Dendritic cell treated with granulocyte-macrophage colony-stimulating factor and Interleukin-4, amounts not matched to agents 40 ng/mL and 50 ng/mL, for 4 days (primary cell): ENCODE results near the gene KDR.
A peak's percentile ranks its signal among the peaks of the same experiment; 100 is the strongest.

ENCODE experiments used
- H3K27ac Mint-ChIP-seq: one replicate; pipeline ENCODE4 v1.8.0; 2022; ENCODE audit warnings: mild to moderate bottlenecking, mixed read lengths
- H3K27me3 Mint-ChIP-seq: one replicate; pipeline ENCODE4 v1.8.0; 2022; ENCODE audit warnings: mild to moderate bottlenecking, mixed read lengths
- H3K36me3 Mint-ChIP-seq: one replicate; pipeline ENCODE4 v1.8.0; 2022; ENCODE audit warnings: low read depth, mixed read lengths
- H3K4me1 Mint-ChIP-seq: one replicate; pipeline ENCODE4 v1.8.0; 2022; ENCODE audit warnings: low read depth, mixed read lengths
- H3K4me3 Mint-ChIP-seq: one replicate; pipeline ENCODE4 v1.8.0; 2022; ENCODE audit warnings: mild to moderate bottlenecking, moderate library complexity, mixed read lengths
- H3K9me3 Mint-ChIP-seq: one replicate; pipeline ENCODE4 v1.8.0; 2022; ENCODE audit warnings: mixed read lengths
- intact Hi-C: fragments of 100-400 bp; cut with micrococcal nuclease; formaldehyde crosslinking; loops from one replicate; pipeline ENCODE4 v1.15.0; 2022

Gene KDR

DNA sequence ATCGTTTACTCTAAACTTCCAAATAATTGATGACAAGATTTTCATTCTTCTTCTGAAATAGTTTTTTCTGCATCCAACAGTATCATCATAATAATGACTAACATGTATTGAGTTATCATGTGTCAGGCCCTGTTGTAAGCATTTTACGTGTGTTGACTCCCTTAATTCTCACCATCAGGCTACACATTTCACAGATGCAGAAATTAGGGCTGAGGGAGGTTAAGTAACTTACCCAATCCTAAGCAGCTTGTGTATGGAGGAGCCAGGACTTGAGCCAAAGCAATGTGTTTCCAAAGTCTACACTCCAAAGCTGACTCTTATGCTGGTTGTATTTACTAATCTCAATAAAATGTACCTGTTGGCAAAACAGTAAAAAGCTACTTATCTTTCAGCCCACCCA is 11.2 kb upstream of the KDR start:
- Mint-ChIP-seq H3K36me3 (no peaks in the 10 kb centered on the region), H3K27ac (no peak overlapping the region), H3K9me3 (no peaks in the 10 kb centered on the region), H3K27me3 (peaks cover 4% of the 10 kb centered on the region), H3K4me1 (no peaks in the 10 kb centered on the region), H3K4me3 (no peak overlapping the region)
- intact Hi-C loops = no loop called here

DNA sequence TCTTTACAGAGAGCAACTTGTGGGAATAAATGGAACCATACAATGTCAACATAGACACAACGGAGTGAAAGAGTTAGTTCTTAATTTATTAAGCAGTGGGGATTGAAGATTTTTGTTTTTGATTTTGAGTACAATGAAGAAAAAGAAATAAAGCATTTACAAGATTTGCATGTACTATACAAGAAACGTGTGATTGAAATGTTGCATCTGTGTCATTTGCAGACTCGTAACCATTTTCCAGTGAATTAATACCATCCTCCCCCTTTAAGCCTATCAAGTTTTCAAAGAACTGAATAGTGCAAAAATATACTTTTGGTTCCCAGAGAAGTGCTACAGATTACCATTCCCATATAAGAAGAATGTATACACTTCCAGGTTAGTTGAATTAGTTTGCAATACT is 8.6 kb upstream of the KDR start:
- H3K4me3 Mint-ChIP-seq = no peak overlapping the region
- no peaks in the 10 kb centered on the region for H3K36me3 Mint-ChIP-seq
- no peak overlapping the region for H3K27ac Mint-ChIP-seq
- H3K9me3 Mint-ChIP-seq = no peaks in the 10 kb centered on the region
- intact Hi-C loops = no loop called here
- H3K4me1 Mint-ChIP-seq = no peaks in the 10 kb centered on the region
- peaks cover 4% of the 10 kb centered on the region for H3K27me3 Mint-ChIP-seq

DNA sequence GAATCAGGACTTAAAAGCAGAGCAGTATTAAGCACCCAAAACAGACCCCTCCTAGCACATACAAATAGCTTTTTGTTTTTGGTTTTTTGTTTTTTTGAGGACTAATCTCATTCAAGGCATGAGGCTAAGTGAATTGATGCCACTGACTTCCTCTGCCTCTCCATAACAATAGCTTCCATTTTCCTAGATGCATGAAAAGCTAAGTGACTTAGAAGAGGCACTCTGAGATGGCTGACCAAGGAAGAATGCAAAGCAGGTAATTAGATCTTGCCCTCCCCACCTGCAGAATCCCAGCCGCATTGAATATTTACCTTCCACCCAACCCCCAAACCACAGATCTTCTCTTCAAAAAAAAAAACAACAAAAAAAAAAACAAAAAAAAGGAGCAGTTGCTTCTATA is 7.4 kb upstream of the KDR start:
- Mint-ChIP-seq H3K27ac (no peak overlapping the region), H3K4me3 (no peak overlapping the region), H3K36me3 (no peaks in the 10 kb centered on the region), H3K4me1 (no peaks in the 10 kb centered on the region), H3K27me3 (peaks cover 8% of the 10 kb centered on the region), H3K9me3 (no peaks in the 10 kb centered on the region)
- intact Hi-C loops = no loop called here

DNA sequence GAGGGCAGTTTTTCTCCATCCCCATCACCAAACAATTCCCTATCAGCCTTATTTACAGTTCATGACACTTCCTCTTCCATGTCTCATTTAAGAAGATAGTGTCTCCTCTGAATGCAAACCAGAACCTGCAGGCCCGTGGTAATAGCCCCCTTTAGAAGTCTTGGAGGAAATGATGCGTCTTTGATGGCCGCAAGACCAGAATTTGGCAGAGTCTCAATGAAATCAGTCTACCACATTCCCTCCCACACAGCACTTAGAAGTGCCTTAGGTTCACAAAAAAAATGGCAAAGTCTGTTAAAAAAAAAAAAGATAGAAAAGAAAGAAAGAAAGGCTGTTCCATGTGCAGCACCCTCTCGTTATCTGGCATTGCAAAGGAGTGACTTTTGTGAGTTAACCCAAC is 2.1 kb upstream of the KDR start:
- Mint-ChIP-seq H3K4me1 (peaks cover 15% of the 10 kb centered on the region), H3K9me3 (no peaks in the 10 kb centered on the region), H3K27me3 (peaks cover 51% of the 10 kb centered on the region), H3K36me3 (no peaks in the 10 kb centered on the region), H3K4me3 (no peak overlapping the region), H3K27ac (no peak overlapping the region)
- intact Hi-C loops = no loop called here

DNA sequence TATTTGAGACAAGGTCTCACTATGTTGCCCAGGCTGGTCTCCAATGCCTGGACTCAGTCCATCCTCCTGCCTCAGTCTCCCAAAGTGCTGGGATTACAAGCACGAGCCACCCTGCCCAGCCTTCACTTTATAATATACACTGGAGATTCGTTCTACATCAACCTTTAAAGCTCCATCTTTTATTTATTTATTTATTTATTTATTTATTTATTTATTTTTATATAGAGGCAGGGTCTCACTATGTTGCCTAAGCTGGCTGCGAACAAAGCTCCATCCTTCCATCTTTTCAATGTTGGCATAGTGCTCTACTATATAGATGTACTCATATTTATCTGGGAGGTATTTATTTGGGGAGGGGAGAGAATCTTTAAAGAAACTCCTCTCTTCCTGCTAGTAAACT is 1.7 kb upstream of the KDR start:
- intact Hi-C loops = no loop called here

DNA sequence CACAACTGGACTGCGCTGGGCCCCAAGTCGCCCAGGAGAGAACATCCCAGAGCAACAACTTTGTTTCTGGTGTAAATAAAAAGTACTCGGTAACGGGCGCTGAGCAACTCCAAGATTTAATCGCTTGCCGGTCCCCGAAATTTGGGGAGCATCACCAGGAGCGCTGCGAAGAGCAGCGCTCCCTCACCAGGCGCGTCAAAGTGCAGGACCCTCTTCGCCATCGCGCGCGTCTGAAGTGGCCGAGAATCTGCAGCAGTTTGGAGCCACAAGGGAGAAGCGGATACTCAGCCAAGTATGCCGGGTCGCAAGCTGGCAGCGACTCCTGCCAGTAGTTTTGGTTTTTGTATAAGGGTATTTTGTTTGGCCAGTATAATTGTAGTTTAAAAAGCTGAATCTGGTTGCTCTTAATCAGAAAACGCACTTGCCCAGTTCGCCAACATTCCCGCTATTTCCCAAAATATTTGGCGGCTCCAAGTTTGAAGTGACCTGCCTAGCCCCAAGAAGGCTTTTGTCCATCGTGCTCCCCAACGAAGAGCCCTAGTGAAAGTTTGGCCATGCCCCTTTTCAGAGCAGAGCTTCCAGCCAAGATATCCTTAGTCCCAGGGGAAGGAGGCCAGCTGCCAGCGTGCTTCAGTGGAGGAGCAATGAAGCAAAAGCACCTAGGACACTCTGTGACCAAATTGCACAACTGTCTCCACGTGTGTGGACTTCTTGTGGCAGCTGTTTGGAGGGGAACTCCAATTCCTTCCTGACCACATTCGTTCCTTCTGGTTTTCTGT is 557 bp upstream of the KDR start:
- Mint-ChIP-seq H3K27ac (no peak overlapping the region), H3K36me3 (no peaks in the 10 kb centered on the region), H3K27me3 (peaks cover 51% of the 10 kb centered on the region), H3K9me3 (no peaks in the 10 kb centered on the region), H3K4me3 (peak overlapping the region; percentile 47), H3K4me1 (peaks cover 15% of the 10 kb centered on the region)
- intact Hi-C loops = no loop called here

More for the DNA sequence above, 1.7 kb upstream of the KDR start:
- peaks cover 15% of the 10 kb centered on the region for H3K4me1 Mint-ChIP-seq
- peaks cover 51% of the 10 kb centered on the region for H3K27me3 Mint-ChIP-seq
- no peaks in the 10 kb centered on the region for H3K9me3 Mint-ChIP-seq
- no peaks in the 10 kb centered on the region for H3K36me3 Mint-ChIP-seq
- H3K4me3 Mint-ChIP-seq = no peak overlapping the region
- H3K27ac Mint-ChIP-seq = no peak overlapping the region

DNA sequence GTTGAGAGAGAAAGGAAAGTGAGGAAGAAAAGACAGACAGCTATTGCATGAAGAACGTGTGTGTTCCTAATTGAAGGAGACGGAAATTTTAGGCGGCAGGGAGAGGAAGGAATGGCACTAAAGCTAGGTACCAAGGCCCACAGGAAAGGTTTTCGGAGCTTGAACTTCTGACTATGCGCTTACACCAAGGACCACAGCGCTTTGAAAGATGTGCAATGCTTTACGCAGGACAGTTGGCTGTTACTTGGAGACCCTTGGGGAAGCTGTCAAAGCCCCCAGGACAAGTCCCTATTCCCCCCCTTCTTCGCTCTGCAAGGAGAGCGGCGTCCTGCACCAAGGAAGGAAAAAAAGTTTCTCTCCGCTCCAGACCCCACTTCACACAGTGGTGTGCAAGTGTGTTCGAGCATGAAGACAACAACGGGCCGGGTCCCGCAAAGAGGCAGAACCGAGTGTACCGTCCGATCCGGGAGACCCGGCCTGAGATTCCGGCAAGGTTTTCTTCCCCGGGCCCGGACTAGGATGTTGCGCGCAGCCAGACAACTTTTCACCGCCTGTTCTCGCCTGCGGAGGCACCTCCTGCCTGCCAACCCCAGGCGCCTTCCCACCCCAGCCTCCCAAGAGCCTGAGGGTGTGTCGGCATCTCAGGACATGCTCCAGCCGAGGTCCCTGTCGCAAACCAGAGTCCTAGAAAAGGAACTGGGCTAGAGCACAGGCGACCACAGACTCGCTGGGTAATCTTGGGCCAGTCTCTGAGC is 896 bp downstream of the KDR start:
- Mint-ChIP-seq H3K27me3 (peaks cover 51% of the 10 kb centered on the region), H3K36me3 (no peaks in the 10 kb centered on the region), H3K4me1 (peaks cover 15% of the 10 kb centered on the region), H3K4me3 (no peak overlapping the region), H3K9me3 (no peaks in the 10 kb centered on the region), H3K27ac (no peak overlapping the region)
- intact Hi-C loops = no loop called here

DNA sequence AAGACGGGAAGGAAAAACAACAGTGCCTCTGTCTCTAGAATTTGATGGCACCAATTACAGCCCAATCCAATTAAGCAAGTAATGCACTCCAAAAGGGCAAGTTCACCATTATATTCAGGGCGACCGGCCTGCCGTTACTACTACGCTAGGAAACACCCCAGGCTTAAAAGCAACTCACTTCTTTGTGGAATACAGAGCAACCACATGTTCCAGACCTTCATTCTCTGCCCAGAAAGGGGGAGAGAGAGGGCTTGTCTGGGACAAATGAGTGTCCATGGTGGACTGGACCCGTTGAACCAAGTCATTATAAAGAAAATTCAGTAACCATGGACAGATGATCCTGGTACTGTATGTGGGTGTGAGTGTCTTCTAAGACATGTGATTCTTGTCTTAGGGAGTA is 1.6 kb downstream of the KDR start:
- Mint-ChIP-seq H3K4me3 (no peak overlapping the region), H3K4me1 (peaks cover 15% of the 10 kb centered on the region), H3K36me3 (no peaks in the 10 kb centered on the region), H3K27ac (no peak overlapping the region), H3K27me3 (peaks cover 51% of the 10 kb centered on the region), H3K9me3 (no peaks in the 10 kb centered on the region)
- intact Hi-C loops = no loop called here

DNA sequence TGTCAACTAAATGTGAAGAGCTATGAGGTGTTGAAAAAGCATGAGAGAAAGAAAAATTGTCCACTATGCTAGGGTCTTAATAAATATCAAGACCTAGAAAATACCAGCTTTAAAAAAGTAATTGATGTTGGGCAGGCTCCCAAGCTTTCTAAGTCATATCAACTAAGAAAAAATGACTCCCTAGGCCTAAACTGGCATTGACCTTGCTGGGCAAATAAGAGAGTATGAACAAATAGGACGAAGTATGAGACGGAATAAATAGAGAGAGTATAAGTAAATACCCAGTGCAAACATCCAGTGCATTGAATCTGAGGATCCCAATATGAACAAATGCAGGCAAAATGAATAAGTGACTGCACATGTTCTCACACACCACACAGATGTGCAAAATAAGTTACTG is 3.2 kb downstream of the KDR start:
- H3K36me3 Mint-ChIP-seq = no peaks in the 10 kb centered on the region
- H3K27me3 Mint-ChIP-seq = peaks cover 41% of the 10 kb centered on the region
- H3K27ac Mint-ChIP-seq = no peak overlapping the region
- no peaks in the 10 kb centered on the region for H3K9me3 Mint-ChIP-seq
- H3K4me1 Mint-ChIP-seq = peaks cover 15% of the 10 kb centered on the region
- intact Hi-C loops = no loop called here
- H3K4me3 Mint-ChIP-seq = no peak overlapping the region

DNA sequence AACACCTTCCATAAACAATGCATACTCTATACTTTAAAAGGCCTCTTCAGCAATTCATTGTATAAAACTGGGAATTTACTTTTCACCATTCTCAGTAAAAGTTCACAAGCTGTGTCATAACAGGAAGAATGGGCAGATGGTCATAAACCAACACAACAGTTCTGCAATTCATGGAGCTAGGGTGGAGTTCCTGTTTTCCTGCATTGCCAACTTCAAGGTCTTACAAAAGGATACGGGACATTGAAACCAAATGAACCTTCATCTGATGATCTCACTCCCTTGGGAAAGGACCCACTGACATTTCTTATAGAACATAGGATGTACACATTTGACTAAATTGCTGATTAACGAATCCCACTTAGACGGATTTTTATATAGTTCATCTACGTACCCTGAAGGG is 4.1 kb downstream of the KDR start:
- intact Hi-C loops = no loop called here
- H3K27ac Mint-ChIP-seq = no peak overlapping the region
- H3K36me3 Mint-ChIP-seq = no peaks in the 10 kb centered on the region
- no peaks in the 10 kb centered on the region for H3K9me3 Mint-ChIP-seq
- peaks cover 33% of the 10 kb centered on the region for H3K27me3 Mint-ChIP-seq
- H3K4me1 Mint-ChIP-seq = peaks cover 15% of the 10 kb centered on the region
- H3K4me3 Mint-ChIP-seq = no peak overlapping the region

DNA sequence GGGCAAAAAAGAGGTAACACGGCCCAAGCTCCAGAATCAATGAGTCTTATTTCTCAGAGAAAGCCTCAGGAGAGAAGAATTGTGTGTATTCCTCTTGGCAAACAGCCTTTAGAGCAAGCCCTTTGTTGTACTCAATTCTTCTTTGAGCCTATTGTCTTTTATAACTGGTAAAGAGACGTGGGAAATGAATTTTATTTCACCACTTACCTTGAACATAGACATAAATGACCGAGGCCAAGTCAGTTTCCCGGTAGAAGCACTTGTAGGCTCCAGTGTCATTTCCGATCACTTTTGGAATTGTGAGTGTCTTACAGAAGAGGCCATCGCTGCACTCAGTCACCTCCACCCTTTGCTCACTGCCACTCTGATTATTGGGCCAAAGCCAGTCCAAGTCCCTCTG is 7.0 kb downstream of the KDR start:
- intact Hi-C loops = no loop called here
- Mint-ChIP-seq H3K27me3 (peaks cover 4% of the 10 kb centered on the region), H3K27ac (no peak overlapping the region), H3K36me3 (no peaks in the 10 kb centered on the region), H3K9me3 (no peaks in the 10 kb centered on the region), H3K4me3 (no peak overlapping the region), H3K4me1 (no peaks in the 10 kb centered on the region)

DNA sequence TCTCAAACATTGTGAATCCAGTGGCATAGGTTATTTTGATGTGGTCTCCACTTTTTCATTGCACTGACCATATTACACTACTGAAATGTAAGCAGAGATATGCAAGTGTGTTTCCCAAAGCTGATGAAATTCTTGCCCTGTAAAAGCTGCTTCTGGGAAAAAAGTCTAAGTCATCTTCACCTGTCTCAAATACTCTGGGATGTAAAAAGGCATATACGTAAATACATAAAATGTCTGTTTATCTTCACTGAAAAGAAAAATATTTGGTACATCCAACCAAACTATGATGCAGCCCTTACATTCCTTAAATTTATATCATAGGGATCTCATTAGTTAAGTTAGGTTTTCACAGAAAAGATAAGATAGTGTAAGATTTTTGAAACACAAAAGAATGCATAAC is 7.9 kb downstream of the KDR start:
- Mint-ChIP-seq H3K27me3 (no peaks in the 10 kb centered on the region), H3K27ac (no peak overlapping the region), H3K36me3 (no peaks in the 10 kb centered on the region), H3K4me1 (no peaks in the 10 kb centered on the region), H3K4me3 (no peak overlapping the region), H3K9me3 (no peaks in the 10 kb centered on the region)
- intact Hi-C loops = no loop called here

DNA sequence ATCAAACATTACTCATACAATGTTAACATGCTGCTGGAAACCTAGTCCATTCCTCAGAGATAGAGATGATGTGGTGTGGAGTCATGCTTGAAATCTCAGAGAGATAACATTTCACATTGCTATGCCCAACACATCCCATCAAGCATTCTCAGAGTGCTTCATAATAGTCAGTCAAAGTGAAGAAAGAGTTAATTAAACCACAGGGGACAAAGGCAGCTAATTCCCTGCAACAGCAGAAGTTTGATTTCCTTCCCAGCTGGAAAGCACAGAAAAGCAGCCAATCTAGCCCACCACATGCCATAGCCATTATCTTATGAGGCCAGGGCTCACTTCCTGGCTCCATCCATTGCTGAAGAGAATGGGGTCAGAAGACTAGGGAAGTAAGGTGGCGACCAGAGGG is 8.9 kb downstream of the KDR start:
- Mint-ChIP-seq H3K27ac (no peak overlapping the region), H3K9me3 (no peaks in the 10 kb centered on the region), H3K4me1 (no peaks in the 10 kb centered on the region), H3K27me3 (no peaks in the 10 kb centered on the region), H3K36me3 (no peaks in the 10 kb centered on the region), H3K4me3 (no peak overlapping the region)
- intact Hi-C loops = no loop called here

DNA sequence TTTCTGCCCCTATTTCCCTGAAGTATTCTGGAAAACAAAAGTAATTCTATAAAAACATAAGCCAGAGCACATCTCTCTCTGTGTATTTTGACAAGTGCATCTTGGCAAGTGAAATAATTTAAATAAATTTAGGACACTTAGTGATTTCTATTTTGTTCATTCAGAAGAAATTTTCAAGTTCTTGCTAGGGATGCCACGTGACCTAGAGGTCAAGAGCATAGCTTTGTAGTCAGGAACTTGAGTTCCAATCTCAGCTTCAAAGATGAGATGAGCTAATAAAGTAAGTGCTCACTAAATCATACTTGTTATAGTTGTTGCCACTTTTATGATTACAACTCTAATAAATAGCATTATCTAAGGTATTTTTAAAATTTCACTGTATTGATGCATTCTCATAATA is 13.8 kb downstream of the KDR start:
- Mint-ChIP-seq H3K4me1 (peaks cover 5% of the 10 kb centered on the region), H3K27ac (no peak overlapping the region), H3K4me3 (no peak overlapping the region), H3K9me3 (no peaks in the 10 kb centered on the region), H3K36me3 (no peaks in the 10 kb centered on the region), H3K27me3 (no peaks in the 10 kb centered on the region)
- intact Hi-C loops = no loop called here

DNA sequence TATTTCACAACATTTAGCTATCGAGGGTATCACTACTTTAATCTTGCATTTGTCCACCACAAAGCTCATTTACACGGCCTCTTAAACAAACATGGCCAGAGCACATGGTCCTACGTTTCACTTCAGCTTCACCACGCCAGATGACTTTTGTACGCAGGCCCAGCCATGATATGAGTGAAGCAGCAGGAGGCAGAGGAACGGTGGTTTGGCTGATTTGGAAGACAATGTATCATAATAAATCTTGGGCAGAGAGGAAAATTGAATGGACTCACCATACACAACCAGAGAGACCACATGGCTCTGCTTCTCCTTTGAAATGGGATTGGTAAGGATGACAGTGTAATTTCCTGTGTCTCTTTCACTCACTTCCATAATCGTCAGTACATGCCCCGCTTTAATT is 15.3 kb downstream of the KDR start:
- Mint-ChIP-seq H3K9me3 (no peaks in the 10 kb centered on the region), H3K36me3 (no peaks in the 10 kb centered on the region), H3K4me1 (peaks cover 5% of the 10 kb centered on the region), H3K27me3 (no peaks in the 10 kb centered on the region), H3K27ac (no peak overlapping the region), H3K4me3 (no peak overlapping the region)
- intact Hi-C loops = no loop called here
